GM12873 (cell line): ENCODE measurements around the gene ZNF837.

Source experiments
- CTCF ChIP-seq: IDR thresholded peaks from 2 replicates; pipeline ENCODE4 v1.5.1; 2012; ENCODE audit warnings: low read depth, mild to moderate bottlenecking, moderate library complexity, low read length, control low read depth; ENCODE audit not compliant: insufficient read depth; ENCODE audit errors: missing control alignments

ZNF837 gene

GRCh38 chr19:58349590-58349989 is 31.2 kb downstream of the ZNF837 start:
- no peak for TF ChIP-seq CTCF

GRCh38 chr19:58346961-58347929 is 33.6 kb downstream of the ZNF837 start:
- TF ChIP-seq CTCF: no peak

- TF ChIP-seq CTCF: no peak
These were observed 35.3 kb downstream of the ZNF837 start for GRCh38 chr19:58345558-58345957.

GRCh38 chr19:58338825-58339558 is 41.8 kb downstream of the ZNF837 start:
- TF ChIP-seq CTCF: peak; percentile 23

GRCh38 chr19:58338336-58338735 is 42.5 kb downstream of the ZNF837 start:
- TF ChIP-seq CTCF: no peak

GRCh38 chr19:58336820-58337219 is 44.0 kb downstream of the ZNF837 start:
- no peak for TF ChIP-seq CTCF

GRCh38 chr19:58336216-58336615 is 44.6 kb downstream of the ZNF837 start:
- no peak for TF ChIP-seq CTCF
